ENCODE results near the gene ZSCAN9. TPM values are rescaled to one million over a fixed set of nuclear protein-coding genes. Genes with fewer than 3 reads are reported as not detected.

Gene ZSCAN9
- total and polyA plus RNA-seq, 2 of the 13 experiments (the other 11 are each of a cell fraction or from before 2014, with no cell fraction given), result 14.6 to 17.8 TPM

DNA sequence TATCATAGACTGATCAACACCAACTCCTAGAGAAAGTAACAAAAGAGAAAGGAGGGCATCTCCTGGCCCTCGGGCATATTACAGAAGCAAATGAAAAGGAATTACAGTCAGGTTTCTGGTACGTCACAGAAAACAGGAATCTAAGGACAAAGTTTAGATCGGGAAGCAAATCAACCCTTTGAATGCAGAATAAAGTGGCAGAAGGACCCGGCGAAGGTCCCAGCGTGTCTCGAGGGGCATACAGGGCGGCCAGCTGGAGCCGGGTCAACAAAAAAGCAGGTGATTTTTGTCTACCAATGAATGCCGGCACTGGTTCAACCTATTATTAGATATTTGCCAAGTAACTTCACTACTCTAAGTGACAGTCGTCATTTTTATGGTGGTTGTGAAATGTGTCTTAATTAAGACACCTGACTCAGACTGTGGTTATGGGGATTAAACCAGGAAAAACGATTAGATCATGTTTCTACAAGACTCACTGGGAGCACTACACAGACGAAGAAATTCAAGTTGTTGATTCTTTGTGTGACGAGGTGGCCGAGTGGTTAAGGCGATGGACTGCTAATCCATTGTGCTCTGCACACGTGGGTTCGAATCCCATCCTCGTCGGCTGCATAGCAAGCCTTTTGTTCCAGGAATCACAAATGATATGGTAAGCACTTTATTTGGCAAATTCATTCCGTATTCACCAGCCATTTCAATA, 12.4 kb upstream of the ZSCAN9 start (continued):
- TF ChIP-seq PRMT3 (CRISPR knock-in tag; IDR thresholded peaks at IDR 0.05; ENCODE audit: borderline replicate concordance, low read depth) (0 out of 2 replicates have a peak, but pooled peaks have one; percentile 38), RXRB (CRISPR knock-in tag; IDR thresholded peaks at IDR 0.05; ENCODE audit: borderline replicate concordance) (peak; percentile 47; the same call in 1 of the 2 replicates), NFYC (CRISPR knock-in tag; IDR thresholded peaks at IDR 0.05) (0 out of 2 replicates have a peak, but pooled peaks have one; percentile 5), ZFP41 (CRISPR knock-in tag; IDR thresholded peaks at IDR 0.05; ENCODE audit: borderline replicate concordance) (no peak), RBM39 (IDR thresholded peaks at IDR 0.05; ENCODE audit: low read depth, low read length, poor library complexity, severe bottlenecking) (no peak), MIER2 (CRISPR knock-in tag; IDR thresholded peaks at IDR 0.05) (0 out of 2 replicates have a peak, but pooled peaks have one; percentile 45), ZSCAN12 (CRISPR knock-in tag; IDR thresholded peaks at IDR 0.05) (no peak), HDAC1 (CRISPR knock-in tag; IDR thresholded peaks at IDR 0.05) (peak; percentile 13; the same call in 1 of the 2 replicates), MEIS1 (CRISPR knock-in tag; IDR thresholded peaks at IDR 0.05; ENCODE audit: borderline replicate concordance) (peak; percentile 54; the same call in 1 of the 2 replicates), THAP9 (CRISPR knock-in tag; IDR thresholded peaks at IDR 0.05; ENCODE audit: borderline replicate concordance) (no peak), ZNF749 (CRISPR knock-in tag; IDR thresholded peaks at IDR 0.05; ENCODE audit: borderline replicate concordance) (no peak; the same call in 1 of the 2 replicates), TEAD3 (CRISPR knock-in tag; optimal IDR thresholded peaks at IDR 0.05; ENCODE audit: borderline replicate concordance) (peak; percentile 61), ZNF614 (CRISPR knock-in tag; IDR thresholded peaks at IDR 0.05; ENCODE audit: borderline replicate concordance) (peak; percentile 67; the same call in 1 of the 2 replicates), FLYWCH1 (CRISPR knock-in tag; IDR thresholded peaks at IDR 0.05) (no peak), ZNF761 (CRISPR knock-in tag; conservative IDR thresholded peaks at IDR 0.05) (no peak), TOE1 (CRISPR knock-in tag; IDR thresholded peaks at IDR 0.05) (peak; percentile 22; the same call in 1 of the 2 replicates), SIX1 (CRISPR knock-in tag; IDR thresholded peaks at IDR 0.05; ENCODE audit: borderline replicate concordance) (peak; percentile 49; the same call in 1 of the 2 replicates), HMG20A (CRISPR knock-in tag; IDR thresholded peaks at IDR 0.05; ENCODE audit: borderline replicate concordance) (0 out of 2 replicates have a peak, but pooled peaks have one; percentile 55), MYNN (CRISPR knock-in tag; IDR thresholded peaks at IDR 0.05; ENCODE audit: low read depth) (no peak), ZSCAN25 (CRISPR knock-in tag; IDR thresholded peaks at IDR 0.05) (peak; percentile 35; the same call in 1 of the 2 replicates), POLR2AphosphoS5 (IDR thresholded peaks at IDR 0.05; ENCODE audit: low read depth, low read length) (no peak), GATAD2A (CRISPR knock-in tag; IDR thresholded peaks at IDR 0.05) (peak; percentile 65; the same call in 1 of the 2 replicates), ZNF563 (CRISPR knock-in tag; IDR thresholded peaks at IDR 0.05) (0 out of 2 replicates have a peak, but pooled peaks have one; percentile 8), NFYB (CRISPR knock-in tag; IDR thresholded peaks at IDR 0.05) (peak; percentile 32; the same call in 1 of the 2 replicates)
- TF ChIP-seq, protein P1, sequence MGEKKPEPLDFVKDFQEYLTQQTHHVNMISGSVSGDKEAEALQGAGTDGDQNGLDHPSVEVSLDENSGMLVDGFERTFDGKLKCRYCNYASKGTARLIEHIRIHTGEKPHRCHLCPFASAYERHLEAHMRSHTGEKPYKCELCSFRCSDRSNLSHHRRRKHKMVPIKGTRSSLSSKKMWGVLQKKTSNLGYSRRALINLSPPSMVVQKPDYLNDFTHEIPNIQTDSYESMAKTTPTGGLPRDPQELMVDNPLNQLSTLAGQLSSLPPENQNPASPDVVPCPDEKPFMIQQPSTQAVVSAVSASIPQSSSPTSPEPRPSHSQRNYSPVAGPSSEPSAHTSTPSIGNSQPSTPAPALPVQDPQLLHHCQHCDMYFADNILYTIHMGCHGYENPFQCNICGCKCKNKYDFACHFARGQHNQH (CRISPR knock-in tag; IDR thresholded peaks at IDR 0.05), result peak; percentile 79; the same call in 1 of the 2 replicates
- TF ChIP-seq, protein P2, sequence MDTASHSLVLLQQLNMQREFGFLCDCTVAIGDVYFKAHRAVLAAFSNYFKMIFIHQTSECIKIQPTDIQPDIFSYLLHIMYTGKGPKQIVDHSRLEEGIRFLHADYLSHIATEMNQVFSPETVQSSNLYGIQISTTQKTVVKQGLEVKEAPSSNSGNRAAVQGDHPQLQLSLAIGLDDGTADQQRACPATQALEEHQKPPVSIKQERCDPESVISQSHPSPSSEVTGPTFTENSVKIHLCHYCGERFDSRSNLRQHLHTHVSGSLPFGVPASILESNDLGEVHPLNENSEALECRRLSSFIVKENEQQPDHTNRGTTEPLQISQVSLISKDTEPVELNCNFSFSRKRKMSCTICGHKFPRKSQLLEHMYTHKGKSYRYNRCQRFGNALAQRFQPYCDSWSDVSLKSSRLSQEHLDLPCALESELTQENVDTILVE (CRISPR knock-in tag; IDR thresholded peaks at IDR 0.05), result no peak
